Measurements from ENCODE around the gene TMC7.
"Not testable (repeated sequence)": the region's sequence is repeated elsewhere in the genome, so short reads cannot be mapped to it uniquely, and the experiment has no call there.

The TMC7 gene

DNA sequence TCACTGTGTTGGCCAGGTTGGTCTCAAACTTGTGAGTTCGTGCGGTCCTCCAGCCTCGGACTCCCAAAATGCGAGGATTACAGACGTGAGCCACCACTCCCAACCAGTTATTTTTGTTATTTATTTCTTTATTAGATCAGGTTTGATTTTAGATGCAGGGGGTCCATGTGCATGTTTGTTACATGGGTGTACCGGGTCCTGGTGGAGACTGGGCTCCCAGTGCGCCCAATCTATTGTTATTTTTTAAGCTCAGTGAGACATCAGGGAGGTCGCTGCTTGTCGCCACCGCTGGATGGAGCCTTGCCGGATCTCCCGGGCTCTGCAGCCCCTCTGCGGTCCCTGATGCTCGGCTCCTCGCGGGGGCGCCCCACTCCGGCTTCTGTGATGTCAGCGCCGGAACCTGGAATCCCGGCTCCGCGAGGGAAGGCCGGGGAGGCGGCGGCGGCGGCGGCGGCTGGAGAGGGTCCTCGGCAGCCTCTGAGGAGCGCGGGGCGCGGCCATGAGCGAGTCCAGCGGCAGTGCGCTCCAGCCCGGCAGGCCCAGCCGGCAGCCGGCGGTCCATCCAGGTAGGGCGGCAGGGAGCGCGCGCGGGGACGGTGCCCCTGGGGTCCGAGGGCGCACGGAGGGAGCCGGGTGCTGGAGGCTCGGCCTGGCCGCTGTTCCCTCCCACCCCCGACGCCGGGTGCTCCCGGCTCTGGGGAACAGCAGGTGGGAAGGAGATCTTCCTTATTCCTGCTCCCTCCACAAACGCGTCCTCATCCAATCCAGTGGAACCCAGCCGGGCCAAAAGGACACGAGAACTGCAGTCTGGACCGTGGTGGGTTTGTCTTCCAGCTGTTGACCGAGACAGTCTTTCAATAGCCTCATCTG is at the start of gene TMC7:
TMC7 (plus strand) TSS at position 370 of the 870 bp plus-strand sequence; CDS start at position 500, 130 bp downstream.
- peak in 1 of 2 donors; percentile 4 for DNase-seq (ENCODE audit: low read depth in 1 of 2, low spot score in 1 of 2)

DNA sequence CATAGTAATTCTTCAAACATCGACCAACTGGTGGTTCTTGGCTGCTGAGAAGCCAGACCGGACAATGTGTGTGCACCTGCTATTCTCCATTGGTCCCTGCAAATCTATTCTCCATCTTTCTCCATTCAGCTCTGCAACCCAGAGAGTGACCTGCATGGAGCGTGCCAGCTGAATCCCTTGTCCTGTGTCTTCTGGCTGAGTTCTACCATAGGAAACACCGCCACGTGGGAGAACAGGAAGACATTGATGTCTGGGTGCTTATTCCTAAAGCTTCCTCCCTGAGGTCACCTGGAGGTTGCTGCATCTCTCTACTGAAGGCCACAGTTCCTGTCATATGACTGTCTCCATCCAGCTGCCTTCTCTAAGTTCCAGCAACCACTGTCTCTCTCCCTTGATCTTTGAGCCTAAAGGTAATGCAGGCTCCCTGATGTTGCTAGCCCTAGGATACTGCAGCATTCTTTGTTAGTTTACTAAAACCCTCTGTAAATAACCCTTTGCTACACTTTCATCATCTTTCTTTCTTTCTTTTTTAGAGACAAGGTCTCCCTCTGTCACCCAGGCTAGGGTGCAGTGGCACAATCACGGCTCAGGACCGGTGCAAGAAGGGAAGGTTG is 46.9 kb upstream of the TMC7 start:
- no peak for DNase-seq (ENCODE audit: low read depth in 1 of 2, low spot score in 1 of 2)

DNA sequence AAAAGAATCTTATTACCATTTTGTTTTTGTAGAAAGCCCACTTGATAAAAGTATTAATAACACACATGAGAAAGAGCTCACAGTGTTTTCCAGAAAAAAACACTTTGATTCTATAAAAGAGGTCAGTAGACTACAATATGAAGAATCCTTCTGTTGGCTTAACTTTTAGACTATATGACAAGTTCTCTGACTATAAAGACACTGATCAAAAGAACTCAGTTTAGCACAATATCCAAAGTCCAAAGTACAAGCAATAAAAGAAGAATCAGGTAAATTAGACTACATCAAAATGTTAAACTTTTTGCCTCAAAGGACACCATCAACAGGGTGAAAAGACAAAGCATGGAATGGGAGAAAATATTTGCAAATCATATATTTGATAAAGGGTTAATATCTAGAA is 46.3 kb upstream of the TMC7 start:
- DNase-seq (ENCODE audit: low read depth in 1 of 2, low spot score in 1 of 2) = no peak

DNA sequence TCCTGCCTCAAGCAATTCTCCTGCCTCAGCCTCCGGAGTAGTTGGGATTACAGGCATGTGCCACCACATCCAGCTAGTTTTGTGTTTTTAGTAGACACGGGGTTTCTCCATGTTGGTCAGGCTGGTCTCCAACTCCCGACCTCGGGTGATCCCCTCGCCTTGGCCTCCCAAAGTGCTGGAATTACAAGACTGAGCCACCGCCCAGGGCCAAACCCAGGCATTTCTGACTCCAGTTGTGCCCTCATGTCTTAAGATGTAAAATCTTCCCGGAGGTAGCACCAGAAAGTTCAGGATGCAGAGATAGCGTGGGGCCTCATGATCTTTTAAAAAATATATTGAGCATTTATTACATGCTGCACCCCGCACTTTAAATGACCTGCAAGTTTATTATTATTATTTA is 44.7 kb upstream of the TMC7 start:
- DNase-seq (ENCODE audit: low read depth in 1 of 2, low spot score in 1 of 2) = no peak

DNA sequence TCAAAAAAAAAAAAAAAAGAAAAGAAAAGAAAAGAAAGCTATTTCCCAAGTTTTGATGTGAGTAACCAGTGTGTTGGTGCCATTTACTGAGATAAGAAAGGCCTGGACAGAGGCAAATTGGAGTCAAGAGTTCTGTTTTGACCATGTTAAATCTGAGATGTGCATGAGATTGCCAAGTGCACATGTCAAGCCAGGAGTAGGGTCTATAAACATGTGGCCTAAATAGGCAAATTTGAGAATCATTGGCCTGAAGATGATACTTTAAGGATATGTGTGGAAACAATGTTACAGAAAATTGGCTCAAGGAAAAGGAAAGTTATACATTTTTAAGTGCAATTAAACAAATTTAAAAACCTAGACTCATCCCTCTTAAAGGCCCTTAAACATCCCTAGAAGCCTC is 42.3 kb upstream of the TMC7 start:
- DNase-seq (ENCODE audit: low read depth in 1 of 2, low spot score in 1 of 2) = no peak

DNA sequence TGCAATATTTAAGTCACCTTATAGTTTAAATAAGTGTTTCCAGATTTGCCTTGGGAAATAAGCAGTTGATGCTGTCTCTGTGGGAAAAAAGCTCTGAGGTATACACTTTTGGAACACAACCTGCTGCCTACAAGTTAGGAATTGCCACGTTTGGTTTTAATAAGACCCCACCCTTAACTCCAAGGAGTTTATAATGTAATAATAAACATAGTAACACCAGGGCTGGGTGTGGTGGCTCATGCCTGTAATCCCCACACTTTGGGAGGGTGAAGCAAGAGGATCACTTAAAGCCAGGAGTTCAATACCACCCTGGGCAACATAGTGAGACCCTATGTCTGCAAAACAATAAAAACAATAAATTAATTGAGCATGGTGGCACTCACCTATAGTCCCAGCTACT is 41.7 kb upstream of the TMC7 start:
- no peak for DNase-seq (ENCODE audit: low read depth in 1 of 2, low spot score in 1 of 2)

DNA sequence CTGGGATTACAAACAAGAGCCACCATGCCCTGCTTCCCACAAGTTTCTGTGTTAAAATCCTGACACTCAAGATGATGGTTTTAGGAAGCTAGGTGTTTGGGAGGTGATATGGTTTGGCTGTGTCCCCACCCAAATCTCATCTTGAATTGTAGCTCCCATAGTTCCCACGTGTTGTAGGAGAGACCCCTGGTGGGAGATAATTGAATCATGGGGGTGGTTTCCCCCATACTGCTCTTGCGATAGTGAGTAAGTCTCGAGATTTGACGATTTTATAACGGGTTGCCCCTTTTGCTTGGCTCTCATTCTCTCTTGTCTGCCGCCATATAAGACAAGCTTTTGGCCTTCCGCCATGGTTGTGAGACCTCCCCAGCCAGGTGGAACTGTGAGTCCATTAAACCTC is 40.3 kb upstream of the TMC7 start:
- no peak for DNase-seq (ENCODE audit: low read depth in 1 of 2, low spot score in 1 of 2)

DNA sequence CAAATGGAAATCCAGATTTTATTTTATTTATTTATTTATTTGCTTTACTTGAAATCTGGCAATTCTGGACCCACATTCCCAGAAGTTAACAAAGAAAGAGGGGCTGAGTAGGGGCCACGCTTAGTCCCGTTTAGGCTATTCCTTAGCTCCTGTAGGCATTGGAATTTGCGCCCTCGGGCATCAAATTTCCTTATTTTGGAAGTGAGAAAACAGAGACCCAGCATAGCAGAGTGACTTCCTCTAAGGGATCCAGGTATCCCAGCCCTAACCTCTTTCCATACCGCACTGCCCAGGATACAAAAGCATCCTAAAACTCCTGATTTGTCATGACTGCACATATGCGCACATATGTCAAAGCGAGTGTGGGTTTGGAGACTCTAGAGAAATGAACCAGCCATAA is 38.5 kb upstream of the TMC7 start:
- DNase-seq (ENCODE audit: low read depth in 1 of 2, low spot score in 1 of 2) = no peak

DNA sequence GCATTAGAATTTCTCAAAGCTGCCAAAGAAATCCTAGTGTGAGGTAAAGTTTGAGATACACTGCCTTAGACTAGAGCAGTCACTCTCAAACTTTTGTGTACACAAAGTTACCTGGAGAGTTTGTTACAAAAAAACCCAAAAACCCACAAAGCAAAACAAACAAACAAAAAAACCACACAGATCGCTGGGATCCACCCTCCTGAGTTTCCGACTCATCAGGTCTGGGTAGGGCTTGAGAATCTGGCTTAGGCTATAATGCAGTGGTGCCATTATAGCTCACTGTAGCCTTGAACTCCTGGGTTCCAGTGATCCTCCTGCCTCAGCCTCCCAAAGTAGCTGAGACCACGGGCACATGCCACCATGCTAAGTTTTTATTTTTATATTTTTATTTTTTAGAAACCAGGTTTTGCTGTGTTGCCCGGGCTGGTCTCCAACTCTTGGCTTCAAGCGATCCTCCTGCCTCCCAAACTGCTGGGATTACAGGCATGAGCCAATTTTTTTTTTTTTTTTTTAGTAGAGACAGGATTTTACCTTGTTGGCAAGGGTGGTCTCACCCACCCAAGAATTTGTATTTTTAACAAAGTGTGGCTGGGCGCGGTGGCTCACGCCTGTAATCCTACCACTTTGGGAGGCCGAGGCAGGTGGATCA is 35.2 kb upstream of the TMC7 start:
- DNase-seq (ENCODE audit: low read depth in 1 of 2, low spot score in 1 of 2) = no peak

DNA sequence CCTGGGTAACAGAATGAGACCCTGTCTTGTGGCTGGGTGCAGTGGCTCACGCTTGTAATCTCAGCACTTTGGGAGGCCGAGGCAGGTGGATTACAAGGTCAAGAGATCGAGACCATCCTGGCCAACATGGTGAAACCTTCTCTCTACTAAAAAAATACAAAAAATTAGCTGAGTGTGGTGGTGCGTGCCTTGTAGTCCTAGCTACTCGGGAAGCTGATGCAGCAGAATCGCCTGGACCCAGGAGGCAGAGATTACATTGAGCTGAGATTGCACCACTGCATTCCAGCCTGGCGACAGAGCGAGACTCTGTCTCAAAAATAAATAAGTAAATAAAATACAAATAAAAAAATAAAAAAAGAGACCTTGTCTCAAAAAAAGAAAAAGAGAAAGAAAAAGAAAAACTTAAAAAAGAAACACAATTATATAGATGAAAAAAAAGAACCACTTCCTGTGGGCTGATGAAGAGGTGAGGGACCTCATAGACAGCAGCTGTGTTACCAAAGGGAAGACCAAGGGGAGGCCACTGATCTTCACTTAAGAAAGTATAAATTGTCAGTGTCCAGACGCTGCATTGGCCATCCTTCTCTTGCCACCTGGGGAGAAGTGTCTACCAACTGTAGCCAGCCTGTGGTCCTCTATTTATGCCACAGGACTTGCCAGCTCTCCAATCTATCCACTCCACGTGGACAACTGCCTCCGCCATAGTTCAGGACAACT is 33.1 kb upstream of the TMC7 start:
- DNase-seq (ENCODE audit: low read depth in 1 of 2, low spot score in 1 of 2) = no peak

DNA sequence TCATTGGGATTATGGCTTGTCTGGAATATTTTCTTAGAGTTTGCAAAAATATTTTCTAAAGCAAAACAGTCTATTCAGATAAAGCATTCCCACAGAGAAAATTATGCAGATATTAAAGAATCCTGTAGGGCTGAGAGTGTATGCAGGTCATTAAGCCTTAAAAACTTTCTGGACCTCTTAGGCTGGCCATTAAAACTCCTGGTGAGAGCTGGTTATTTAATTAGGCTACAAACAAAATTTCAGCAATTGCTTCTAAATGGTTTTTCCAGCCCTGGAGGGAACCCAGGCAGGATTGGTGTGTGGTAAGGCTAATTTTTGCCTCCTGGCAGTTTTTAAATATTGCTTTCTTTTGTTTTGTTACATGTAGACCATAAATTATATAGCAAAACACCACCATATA is 30.2 kb upstream of the TMC7 start:
- no peak for DNase-seq (ENCODE audit: low read depth in 1 of 2, low spot score in 1 of 2)

DNA sequence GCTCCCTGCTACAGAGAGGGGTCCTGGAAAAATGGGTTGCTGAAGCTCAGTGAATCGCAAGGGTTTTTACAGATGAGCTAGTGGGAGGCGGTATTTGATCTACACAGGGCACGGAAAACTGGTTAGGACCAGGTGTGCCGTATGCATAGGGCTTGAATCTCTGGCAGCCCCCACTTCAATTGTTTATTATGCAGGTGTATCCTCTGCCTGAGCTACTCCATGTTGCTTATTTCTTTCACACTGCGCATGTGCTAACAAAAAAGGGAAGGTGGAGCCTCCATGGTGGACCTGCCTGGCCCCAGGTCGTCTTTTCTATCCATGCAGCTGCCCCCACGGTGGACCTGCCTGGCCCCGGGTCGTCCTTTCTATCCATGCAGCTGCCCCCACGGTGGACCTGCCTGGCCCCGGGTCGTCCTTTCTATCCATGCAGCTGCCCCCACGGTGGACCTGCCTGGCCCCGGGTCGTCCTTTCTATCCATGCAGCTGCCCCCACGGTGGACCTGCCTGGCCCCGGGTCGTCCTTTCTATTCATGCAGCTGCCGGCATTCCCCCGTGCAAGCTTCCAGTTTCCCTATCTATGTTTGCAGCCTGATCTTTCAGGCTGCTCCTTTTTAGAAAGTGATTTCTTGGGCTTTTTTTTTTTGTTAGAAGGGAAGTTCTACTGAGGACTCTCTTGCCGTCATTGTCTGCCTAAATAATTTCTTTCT is 27.7 kb upstream of the TMC7 start:
- DNase-seq (ENCODE audit: low read depth in 1 of 2, low spot score in 1 of 2) = peak in 1 of 2 donors; percentile 5

DNA sequence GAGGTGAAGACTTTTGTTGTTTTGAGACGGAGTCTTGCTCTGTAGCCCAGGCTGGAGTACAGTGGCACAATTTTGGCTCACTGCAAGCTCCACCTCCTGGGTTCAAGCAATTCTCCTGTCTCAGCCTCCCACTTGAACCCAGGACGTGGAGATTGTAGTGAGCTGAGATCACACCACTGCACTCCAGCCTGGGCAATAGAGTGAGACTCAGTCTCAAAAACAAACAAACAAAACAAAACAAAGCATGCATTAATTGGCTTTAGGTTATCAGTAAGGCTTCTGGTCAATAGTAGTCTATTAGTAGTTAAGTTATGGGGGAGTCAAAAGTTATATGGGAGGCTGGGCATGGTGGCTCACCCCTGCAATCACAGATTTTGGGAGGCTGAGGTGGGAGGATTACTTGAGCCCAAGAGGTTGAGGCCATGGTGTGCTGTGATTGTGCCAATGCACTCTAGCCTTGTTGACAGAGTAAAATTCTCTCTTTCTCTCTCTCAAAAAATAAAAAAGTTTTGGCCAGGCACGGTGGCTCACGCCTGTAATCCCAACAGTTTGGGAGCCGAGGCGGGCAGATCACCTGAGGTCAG is 27.0 kb upstream of the TMC7 start:
- not testable (repeated sequence) for DNase-seq (ENCODE audit: low read depth in 1 of 2, low spot score in 1 of 2)

DNA sequence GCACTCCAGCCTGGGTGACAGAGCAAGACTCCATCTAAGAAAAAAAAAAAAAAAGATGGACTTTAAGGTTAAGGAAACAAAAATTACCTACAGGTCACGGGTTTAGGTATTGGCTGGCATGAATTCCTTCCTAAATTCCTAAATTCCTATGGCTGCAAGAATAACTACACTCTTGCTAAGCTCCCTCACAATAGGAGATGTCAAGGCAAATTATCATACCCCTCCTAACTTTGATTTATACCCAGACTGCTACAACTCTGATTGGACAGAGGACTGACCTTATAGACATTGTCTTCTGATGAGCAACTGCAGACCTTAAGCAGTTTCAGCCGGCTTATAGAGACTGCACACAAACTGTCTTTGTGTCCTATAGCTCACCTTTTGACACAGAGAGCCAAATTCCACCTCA is 25.1 kb upstream of the TMC7 start:
- DNase-seq (ENCODE audit: low read depth in 1 of 2, low spot score in 1 of 2) = no peak

DNA sequence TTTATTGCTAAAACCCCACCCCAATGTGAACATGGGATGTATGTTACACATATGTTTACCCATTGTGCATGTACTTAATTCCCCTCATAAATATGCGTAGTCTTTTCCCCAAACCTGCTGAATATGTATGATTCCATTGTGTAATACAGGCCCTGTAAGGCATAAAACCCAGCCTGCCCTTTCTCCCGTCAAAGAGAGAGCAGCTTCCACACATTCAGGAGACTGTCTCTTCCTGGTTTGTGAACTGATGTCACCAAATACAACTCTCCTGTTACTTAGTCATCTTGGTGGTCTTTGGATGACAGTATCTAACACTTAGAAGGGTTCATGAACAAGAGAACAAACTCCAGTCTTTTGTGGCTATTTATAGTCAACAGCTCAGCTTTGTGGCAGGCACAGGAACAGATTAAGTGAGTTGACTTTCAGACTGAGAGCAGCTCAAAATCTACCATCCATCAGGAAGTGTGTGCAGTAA is 24.7 kb upstream of the TMC7 start:
- DNase-seq (ENCODE audit: low read depth in 1 of 2, low spot score in 1 of 2) = no peak

DNA sequence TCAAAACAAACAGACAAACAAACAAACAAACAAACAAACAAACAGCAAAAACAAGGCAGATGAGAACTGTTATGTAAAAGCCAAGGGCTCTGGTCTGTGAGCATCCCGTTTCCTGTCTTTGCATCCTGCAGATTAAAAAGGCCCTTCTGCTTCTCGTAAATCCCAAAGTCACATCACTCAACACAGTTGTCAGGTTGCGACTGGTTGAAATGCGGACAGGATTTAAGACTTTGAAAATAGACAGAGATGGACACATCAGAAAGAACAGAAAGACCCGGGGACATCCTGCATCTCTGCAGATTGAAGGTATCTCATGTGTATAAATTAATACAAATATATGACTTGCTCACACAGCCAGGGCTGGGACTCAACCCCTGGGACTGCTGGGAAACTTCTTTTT is 18.2 kb upstream of the TMC7 start:
- DNase-seq (ENCODE audit: low read depth in 1 of 2, low spot score in 1 of 2) = no peak

DNA sequence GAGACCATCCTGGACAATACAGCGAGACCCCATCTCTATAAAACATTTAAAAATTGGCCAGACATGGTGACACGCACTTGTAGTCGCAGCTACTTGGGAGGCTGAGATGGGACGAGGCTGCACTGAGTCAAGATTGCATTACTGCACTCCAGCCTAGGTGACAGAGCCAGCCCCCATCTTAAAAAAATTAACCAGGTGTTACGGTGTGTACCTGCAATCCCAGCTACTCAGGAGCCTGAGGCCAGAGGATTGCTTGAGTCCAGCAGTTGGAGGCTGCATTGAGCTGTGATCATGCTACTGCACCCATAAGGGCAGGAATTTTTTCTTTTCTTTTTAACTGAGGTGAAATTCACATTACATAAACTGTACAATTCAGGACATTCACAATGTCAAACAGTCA is 16.9 kb upstream of the TMC7 start:
- no peak for DNase-seq (ENCODE audit: low read depth in 1 of 2, low spot score in 1 of 2)

DNA sequence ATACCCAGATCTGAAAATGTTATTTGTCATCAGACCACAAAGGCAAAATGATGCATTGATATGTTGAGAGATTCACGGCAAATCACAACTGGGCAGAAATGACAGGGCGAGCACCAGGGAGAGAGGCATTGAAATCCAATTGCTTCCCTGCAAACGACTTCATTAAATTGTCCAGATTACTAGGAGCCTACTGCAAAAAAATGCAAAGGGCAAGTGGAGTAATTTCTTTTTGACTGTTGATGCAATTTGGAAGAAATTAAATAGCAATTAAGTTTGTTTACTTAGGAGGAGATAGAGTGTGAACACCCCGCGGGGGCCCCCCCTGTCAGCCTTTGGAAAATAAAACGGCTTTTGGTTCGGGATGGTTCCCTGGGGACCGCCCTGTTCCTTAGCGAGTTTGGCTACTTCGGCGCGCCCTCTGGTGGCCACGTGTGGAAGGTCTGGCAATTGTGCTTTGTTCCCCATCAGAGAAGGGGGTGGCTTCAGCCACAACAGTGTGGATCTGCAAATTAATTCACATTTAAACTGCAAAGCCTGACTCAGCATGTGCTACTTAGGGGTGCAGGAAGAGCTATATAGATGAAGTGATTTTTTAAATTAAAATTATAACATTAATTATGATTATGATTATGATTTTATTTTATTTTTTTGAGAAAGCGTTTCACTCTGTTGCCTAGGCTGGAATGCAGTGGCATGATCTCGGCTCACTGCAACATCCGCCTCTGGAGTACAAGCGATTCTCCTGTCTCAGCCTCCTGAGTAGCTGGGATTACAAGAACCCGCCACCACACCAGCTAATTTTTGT is 14.5 kb upstream of the TMC7 start:
- peak; percentile 68 to 71 for DNase-seq (ENCODE audit: low read depth in 1 of 2, low spot score in 1 of 2)

DNA sequence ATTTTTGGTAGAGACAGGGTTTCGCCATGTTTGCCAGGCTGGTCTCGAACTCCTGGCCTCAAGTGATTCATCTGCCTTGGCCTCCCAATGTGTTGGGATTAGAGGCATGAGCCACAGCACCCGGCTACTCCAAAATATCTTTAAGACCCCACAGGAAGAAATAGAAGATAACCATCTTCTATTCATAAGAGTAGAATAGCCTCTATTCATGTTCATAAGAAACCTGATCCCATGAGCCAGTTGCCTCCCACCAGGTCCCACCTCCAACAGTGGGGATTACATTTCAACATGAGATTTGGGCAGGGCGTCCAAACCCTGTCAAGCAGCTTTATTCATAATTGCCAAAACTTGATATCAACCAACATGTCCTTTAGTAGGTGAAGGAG is 13.9 kb upstream of the TMC7 start:
- DNase-seq (ENCODE audit: low read depth in 1 of 2, low spot score in 1 of 2) = no peak

DNA sequence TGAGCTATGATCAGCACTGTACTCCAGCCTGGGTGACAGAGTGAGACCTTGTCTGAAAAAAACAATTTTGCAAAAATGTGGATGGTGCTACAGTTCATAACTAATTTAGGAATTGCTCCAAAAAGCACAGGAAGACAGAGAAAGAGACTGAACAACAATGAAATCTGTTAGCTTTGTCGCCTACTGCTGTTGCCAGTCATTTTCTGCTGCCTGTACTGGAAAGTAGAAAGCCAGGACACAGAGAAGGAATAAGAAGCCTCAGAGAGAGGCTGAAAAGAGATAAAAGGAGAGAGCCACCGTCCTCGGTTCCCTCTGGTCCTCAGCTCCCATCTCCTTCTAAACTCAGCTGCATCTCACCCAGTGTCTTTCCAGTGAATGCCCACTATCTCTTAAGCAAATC is 8.6 kb upstream of the TMC7 start:
- no peak for DNase-seq (ENCODE audit: low read depth in 1 of 2, low spot score in 1 of 2)
